Mammary microvascular endothelial cell (primary cell): ENCODE results near the gene ZNF264. TPM values are rescaled to one million over a fixed set of nuclear protein-coding genes. Genes with fewer than 3 reads are reported as not detected.

ENCODE experiments used
- total RNA-seq: library from RNA; depleted of rRNA; stranded (reverse); fragments of >200 nt; gene quantifications from 2 replicates; pipeline ENCODE4 v1.2.3, GENCODE V29; 2015

ZNF264 gene
- total RNA-seq: 19.5 and 20.9 TPM in 2 replicates

GRCh38 chr19:57191141-57192076 is at the start of gene ZNF264:
ZNF264 (plus strand) TSS chr19:57191500; CDS start chr19:57191914, 414 bp downstream.

GRCh38 chr19:57167385-57167784 is 23.9 kb upstream of the ZNF264 start, which contains the start of gene DUXA:
DUXA (minus strand) TSS chr19:57167485; CDS start chr19:57167443, 42 bp downstream.

DNA sequence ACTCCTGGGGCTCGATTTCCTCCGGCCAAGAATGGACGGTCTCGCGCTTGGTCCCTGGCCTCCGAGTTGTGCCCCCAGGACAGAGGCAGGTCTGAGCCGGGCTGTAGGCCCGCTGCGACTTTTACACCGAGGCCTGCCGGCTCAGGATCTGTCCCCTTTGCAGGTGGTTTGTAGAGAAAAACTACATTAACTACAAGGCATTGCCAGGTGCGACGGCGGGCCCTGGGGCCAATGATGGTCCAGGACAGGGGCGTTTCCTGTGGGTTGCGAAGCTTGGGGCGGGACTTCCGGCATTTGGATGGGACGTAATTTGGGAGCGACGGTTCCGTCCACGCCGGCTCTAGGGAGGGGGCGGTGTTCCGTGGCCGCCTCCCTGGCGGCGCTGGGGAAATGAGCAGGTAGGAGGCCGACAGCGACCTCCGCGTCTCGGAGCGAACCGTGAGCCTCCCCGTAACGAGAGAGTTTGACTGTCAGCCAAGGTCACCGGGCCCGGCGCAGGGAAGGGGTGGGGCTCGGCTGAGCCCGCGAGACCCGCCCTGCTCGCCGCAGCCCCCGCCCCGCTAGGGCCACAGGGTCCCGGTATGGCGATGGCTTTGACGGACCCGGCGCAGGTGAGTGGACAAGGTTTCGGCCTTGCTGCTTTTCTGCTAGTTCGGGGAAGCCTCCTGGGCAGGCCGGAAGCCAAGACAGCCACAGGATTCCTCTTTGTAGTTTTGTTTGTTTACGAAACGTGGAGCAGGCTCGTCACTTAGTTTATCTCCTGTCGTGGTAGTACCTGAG is 49.2 kb downstream of the ZNF264 start, which contains the start of gene ZNF805:
ZNF805 (plus strand) TSS at position 322 of the 780 bp plus-strand sequence; CDS start at position 582, 260 bp downstream.

Other genes with a start within 250 kb of the ZNF264 start
- not detected in 2 replicates for gene USP29, start 71.5 kb upstream of the ZNF264 start, total RNA-seq
- gene ZIM3, start 46.3 kb upstream of the ZNF264 start, total RNA-seq: not detected in 2 replicates
- gene DUXA, start 24.0 kb upstream of the ZNF264 start, total RNA-seq: not detected in 2 replicates
- 0.15 and 1.6 TPM in 2 replicates for gene AURKC, start 39.5 kb downstream of the ZNF264 start, total RNA-seq
- 5.0 and 5.3 TPM in 2 replicates for gene ZNF805, start 49.1 kb downstream of the ZNF264 start, total RNA-seq
- gene ZNF460, start 89.0 kb downstream of the ZNF264 start, total RNA-seq: 12.3 and 15.7 TPM in 2 replicates
- gene ZNF543, start 129.0 kb downstream of the ZNF264 start, total RNA-seq: 3.6 and 4.7 TPM in 2 replicates
- gene ZNF304, start 159.8 kb downstream of the ZNF264 start, total RNA-seq: 4.3 TPM in 2 replicates
- 21.3 and 23.6 TPM in 2 replicates for gene TRAPPC2B, start 172.1 kb downstream of the ZNF264 start, total RNA-seq
- gene ZNF547, start 172.1 kb downstream of the ZNF264 start, total RNA-seq: 0.53 and 1.6 TPM in 2 replicates
- gene ZNF548, start 198.4 kb downstream of the ZNF264 start, total RNA-seq: 5.0 and 6.9 TPM in 2 replicates
- gene ZNF17, start 219.7 kb downstream of the ZNF264 start, total RNA-seq: 3.2 and 3.5 TPM in 2 replicates
- gene ZNF749, start 243.8 kb downstream of the ZNF264 start, total RNA-seq: 3.1 and 11.3 TPM in 2 replicates